Activated CD8-positive, alpha-beta memory T cell treated with anti-CD3 and anti-CD28 coated beads, Interleukin-2, amount 50 U/mL, for 48 hours (primary cell): ENCODE data around the gene IFITM5.
A peak's percentile ranks its signal among the peaks of the same experiment; 100 is the strongest.
"Not testable (repeated sequence)": the region's sequence is repeated elsewhere in the genome, so short reads cannot be mapped to it uniquely, and the experiment has no call there.

Experiments
- DNase-seq: peaks from one replicate; pipeline ENCODE4 v3.0.0-alpha.2; 2020

The IFITM5 gene

DNA sequence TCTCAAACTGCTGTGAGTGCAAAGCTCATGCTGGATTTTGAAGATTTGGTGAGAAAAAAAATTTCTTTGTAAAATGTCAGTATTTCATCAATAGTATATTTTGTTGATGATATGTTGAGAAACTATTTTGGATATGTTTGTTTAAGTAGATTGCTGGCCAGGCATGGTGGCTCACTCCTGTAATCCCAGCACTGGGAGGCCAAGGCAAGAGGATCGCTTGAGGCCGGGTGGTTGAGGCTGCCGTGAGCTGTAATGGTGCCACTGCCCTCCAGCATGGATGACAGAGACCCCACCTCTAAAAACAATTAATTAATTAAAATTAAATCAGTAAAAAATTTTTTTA is 28.2 kb upstream of the IFITM5 start:
- no peak for DNase-seq

DNA sequence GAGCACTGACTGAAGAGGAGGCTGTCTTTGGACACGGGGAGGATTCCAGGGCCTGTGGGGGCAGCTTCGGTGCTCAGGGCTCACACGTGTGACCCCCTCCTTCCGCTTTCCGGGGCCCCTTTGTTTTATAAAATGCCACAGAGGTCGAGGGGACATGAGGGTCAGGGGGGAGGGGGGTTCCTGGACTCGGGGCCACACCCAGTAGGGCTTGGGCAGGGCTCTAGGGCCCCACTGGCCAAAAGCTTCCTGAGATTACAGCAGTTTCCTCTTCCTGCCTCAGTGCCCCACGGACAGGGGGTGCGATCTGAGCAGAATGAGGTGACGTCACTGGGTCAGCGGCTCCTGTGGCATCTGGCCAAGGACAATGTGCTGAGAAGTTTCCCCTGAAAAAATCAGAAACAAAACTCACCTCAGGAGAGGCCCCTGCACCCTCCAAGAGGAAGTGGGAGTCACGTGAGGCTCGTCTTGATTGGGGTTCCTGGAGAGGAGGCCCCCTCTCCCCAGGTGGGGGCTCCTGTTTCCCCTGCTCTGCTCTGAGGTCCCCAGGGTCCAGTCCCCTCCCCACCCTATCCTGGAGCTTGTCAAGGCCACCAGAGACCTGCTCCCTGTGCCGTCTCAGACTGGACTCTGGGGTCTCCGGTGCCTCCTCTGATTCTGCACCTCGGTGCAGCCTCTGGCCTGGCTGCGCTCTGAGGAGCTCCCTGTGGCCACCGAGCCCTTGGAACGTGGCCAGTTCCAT is 27.7 kb upstream of the IFITM5 start:
- DNase-seq = peak; percentile 84

GRCh38 chr11:326592-326841 is 27.2 kb upstream of the IFITM5 start:
- peak; percentile 75 for DNase-seq

GRCh38 chr11:325796-326591 is 26.7 kb upstream of the IFITM5 start:
- no peak for DNase-seq

- peak; percentile 50 for DNase-seq
Observed at GRCh38 chr11:324593-325517, 25.5 kb upstream of the IFITM5 start.

DNA sequence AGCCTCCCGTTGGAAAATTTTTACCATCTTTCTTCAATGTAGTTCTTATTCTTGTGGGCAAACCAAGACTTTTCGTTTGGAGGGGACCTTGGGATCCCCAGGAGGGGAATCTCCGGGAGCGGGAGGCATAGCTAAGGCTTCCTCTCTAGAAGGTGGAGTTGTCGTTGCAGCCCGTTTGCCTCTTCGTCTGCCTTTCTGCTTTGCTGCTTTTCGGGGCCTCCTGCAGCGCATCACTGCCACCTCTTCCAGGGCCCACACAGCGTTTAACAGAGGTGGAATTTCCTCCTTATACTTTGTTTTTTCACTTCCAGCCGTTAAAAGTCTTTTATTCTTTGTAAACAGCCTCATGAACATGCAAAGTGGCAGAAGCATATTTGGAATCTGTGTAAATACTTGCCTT is 24.8 kb upstream of the IFITM5 start:
- peak; percentile 43 for DNase-seq

DNA sequence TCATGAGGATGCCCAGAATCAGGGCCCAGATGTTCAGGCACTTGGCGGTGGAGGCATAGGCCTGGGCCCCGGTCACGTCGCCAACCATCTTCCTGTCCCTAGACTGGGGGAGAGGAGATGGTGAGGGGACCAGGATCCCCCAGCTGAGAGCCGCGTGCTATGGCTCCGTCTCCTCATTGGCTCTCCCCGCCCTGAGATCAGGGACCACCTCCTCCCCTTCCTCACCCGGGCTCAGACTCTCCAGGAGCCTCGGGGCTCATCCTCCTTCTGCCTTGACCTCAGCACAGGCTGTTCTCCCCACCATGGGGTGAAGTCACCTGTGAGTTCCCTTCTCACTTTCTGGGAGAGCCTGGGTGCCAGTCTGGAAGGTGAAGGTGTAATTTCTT is 20.6 kb upstream of the IFITM5 start:
- DNase-seq = peak; percentile 61

- peak; percentile 73 for DNase-seq
Observed at GRCh38 chr11:319121-319887, 20.0 kb upstream of the IFITM5 start.

DNA sequence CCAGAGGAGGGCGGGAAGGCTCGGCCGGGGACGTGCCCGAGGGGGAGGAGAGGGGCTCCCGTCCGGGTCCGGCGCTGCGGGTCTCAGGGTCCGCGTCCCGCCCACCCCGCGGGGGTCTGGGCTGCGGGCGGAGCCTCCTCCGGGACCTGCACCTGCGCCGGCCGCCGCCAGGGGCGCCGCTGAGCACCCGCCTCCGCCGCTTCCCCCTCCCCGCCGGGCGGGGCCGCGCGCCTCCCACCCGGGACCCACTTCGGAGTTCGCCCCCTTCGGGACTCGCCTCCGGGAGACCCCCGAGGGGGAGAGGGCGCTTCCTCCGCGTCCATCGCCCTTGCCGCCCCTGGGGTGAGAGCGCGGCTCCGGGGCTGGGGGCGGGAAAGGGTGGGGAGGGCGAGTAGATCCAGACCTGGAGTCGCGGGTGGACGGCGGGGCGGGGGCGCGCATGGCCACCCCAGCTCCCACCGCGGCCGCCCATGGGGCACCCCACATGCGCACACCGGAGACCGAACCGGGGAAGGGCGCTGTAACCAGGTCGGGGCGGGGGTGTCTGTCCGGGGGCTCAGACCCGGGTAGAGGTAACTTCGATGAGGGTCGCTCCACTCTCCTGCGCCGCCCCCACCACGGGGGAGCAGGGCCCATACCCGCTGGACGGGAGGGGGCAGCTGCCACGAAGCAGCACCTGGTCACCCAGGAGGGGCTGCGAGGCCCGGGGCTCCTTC is 19.2 kb upstream of the IFITM5 start:
- not testable (repeated sequence) for DNase-seq

DNA sequence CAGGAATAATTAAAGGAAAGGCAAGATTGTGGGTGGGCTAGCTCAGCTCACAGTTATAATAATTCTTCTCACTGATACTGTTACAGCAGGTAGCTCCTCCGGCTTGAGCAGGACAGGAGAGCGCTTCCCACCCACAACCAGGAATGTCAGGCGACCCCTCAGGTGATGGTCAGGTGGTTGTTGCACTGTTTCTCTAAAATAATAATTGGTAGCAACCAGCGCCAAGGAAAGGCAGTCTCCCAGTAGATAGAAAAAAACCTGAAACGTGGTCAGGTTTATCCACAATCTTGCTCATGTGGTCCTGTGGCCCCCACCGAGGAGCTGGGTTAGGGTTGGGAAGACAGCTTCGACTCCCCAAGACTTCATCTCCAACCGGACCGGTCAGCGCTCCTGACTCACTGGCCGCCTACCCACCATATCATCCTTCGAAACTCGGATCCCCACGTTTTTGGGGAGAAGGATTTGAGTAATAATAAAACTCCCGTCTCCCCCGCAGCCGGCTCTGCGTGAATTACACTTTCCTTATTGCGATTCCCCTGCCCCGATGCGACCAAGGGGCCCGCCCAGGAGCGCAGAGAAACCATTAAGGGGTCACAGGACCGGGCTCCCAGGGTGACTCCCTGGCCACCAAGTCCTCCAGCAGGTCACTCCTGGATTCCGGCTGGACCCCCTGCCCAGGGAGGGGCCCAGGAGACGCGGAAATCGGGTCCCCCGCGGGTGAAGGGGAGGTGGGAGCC is 18.5 kb upstream of the IFITM5 start:
- DNase-seq = not testable (repeated sequence)

DNA sequence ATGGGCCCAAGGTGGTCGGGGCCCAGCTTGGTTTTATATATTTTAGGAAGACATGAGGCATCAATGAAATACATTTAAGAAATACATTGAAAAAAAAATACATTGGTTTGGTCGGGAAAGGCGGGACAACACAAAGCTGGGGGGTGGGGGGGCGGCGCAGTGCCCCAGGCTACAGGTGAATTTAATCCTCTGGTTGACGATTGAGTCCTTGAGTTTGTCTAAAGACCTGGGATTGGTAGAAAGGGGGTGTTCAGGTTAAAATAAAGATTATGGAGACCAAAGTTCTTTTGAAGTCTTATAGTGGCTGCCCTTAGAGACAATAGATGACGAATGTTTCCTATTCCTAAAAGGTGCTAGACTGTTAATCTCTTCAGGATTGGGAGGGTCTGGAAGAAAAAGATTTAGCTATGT is 17.6 kb upstream of the IFITM5 start:
- DNase-seq = no peak

DNA sequence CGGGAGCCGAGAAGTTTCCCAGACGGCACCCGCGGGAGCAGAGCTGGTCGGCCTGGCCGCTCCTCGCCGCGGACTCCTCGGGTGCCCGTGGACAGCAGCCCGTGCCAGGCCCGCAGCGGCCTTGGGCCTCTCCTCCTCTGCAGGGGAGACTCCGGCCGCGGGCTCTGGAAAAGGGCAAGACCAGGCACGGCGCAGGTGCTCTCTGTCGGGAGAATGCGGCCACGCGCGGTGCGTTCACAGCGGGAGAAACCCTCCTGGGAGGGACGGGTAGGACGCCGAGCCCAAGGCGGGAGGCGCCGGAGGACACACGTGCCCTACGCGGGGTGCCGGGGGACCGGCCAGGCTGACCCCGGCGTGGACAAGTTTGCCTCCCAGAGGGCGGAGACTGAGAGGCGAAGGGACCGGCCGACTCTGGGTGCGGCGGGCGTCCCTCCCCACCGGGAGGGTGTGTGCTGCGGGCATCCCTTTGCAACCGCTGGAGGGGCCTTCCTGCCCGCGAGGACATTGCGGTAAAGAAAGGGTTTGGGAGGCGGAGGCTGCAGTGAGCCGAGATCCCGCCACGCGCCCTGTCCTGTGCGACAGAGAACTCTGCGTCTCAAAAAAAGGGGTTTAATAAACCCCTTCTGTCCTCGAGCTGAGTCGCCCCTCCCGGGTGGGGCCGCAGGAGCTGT is 16.8 kb upstream of the IFITM5 start:
- DNase-seq = peak; percentile 72

DNA sequence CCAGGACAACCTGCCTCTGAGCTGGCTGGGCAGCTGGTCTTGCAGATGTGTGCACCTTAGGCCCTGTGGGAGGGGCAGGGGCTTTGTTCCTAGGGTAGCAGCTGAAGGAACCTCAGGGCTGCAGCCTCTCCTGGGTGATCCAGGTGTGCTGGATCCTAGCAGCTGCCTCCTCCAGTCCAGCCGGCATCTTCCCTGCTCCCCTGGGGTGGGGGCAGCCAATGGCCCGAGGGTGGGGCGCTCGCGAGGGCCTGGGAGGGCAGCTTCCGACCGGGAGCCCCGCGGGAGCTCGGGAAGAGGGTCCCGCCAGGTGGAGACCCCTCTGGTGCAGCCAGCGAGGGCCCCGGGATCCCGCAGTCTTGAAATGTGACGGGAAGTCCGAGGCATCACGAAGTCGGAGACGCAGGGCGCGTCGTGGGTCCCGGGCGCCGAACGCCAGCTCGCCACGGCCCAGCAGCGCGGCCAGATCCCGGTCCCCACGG is 16.2 kb upstream of the IFITM5 start:
- DNase-seq = no peak

- no peak for DNase-seq
Observed at GRCh38 chr11:315051-315481, 15.7 kb upstream of the IFITM5 start.

- DNase-seq = not testable (repeated sequence)
Observed at GRCh38 chr11:314554-314875, 15.2 kb upstream of the IFITM5 start.

DNA sequence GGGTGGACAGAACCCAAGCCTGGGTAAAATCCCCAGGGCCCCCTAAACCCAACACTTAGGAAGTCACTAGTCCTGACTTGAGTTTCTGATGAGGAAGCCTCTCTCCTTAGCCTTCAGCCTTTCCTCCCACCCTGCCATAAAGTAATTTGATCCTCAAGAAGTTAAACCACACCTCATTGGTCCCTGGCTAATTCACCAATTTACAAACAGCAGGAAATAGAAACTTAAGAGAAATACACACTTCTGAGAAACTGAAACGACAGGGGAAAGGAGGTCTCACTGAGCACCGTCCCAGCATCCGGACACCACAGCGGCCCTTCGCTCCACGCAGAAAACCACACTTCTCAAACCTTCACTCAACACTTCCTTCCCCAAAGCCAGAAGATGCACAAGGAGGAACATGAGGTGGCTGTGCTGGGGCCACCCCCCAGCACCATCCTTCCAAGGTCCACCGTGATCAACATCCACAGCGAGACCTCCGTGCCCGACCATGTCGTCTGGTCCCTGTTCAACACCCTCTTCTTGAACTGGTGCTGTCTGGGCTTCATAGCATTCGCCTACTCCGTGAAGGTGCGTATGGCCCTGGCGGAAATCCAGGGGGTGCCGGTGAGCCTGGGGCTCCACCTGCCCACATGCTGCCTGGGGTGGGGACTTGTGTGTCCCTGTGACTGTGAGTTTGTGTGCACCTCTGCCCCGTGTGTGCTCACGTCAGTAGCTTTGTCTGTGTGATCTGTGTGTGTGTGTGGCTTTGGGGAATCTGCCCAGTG is 14.6 kb upstream of the IFITM5 start, which contains the start of gene IFITM1:
TSS of gene IFITM1 (plus strand) at position 254 of the 767 bp plus-strand sequence. CDS start at position 385, 131 bp downstream.
- peak; percentile 81 for DNase-seq

DNA sequence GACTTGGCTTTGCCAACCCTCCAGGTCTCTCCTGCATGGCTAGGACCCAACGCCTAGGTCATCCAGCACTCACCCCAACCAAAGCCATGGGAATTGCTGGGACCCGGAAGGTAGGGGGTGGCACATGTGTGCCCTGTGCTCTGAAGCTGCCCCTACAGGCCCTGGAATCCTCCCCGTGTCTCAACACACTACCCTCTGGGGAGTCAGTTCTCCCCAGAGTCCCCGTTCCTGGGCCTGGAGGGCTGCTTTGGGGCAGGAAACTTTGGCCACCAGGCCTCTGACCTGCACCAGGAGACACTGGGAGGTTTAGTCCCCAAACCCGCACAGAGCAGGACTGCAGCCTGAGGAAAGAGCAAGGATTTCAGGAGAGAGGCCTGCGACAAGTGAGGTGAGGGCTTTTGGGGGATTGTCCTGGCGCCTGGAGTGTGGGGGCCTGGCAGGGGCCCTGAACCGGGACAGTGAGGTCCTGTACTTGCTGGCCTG is 14.0 kb upstream of the IFITM5 start:
- DNase-seq = no peak

GRCh38 chr11:312092-312816 is 12.9 kb upstream of the IFITM5 start:
- no peak for DNase-seq
